Suprapubic skin (tissue), 4 donors: Measurements from ENCODE around the gene PDIA3. TPM values are rescaled to one million over a fixed set of nuclear protein-coding genes. Genes with fewer than 3 reads are reported as not detected.
A peak's percentile ranks its signal among the peaks of the same experiment; 100 is the strongest.

Experiments
- DNase-seq, 2 donors: peaks; one replicate each; pipeline ENCODE4 v3.0.0-alpha.2; 2019; ENCODE audit warnings: low spot score in 2 of 2
- H3K27ac ChIP-seq: fragments of 200-600 bp; sonication (generic); one replicate; pipeline ENCODE4 v1.5.1; 2019
- H3K27me3 ChIP-seq: fragments of 200-600 bp; sonication (generic); one replicate; pipeline ENCODE4 v1.5.1; 2019
- H3K36me3 ChIP-seq: fragments of 200-600 bp; sonication (generic); one replicate; pipeline ENCODE4 v1.5.1; 2019
- H3K4me1 ChIP-seq: fragments of 200-600 bp; sonication (generic); one replicate; pipeline ENCODE4 v1.5.1; 2019
- H3K4me3 ChIP-seq: fragments of 200-600 bp; sonication (generic); one replicate; pipeline ENCODE4 v1.5.1; 2019; ENCODE audit warnings: mild to moderate bottlenecking
- H3K9me3 ChIP-seq: fragments of 200-600 bp; sonication (generic); one replicate; pipeline ENCODE4 v1.5.1; 2019
- EP300 ChIP-seq: sonication (generic); formaldehyde crosslinking; IDR thresholded peaks from one replicate; pipeline ENCODE4 v1.6.1; 2017; ENCODE audit warnings: antibody characterized with exemption
- POLR2A ChIP-seq, 2 donors: fragments of 450-650 bp; IDR thresholded peaks; one replicate each; pipeline ENCODE4 v1.6.1; 2017; ENCODE audit warnings: antibody characterized with exemption in 2 of 2, mild to moderate bottlenecking in 2 of 2, moderate library complexity in 2 of 2
- POLR2AphosphoS5 ChIP-seq, 3 donors: sonication (generic); formaldehyde crosslinking; IDR thresholded peaks; one replicate each; pipeline ENCODE4 v1.6.1; 2017; ENCODE audit warnings: antibody characterized with exemption in 3 of 3
- WGBS: methylation state at CpG from one replicate; pipeline ENCODE4 v1.1.5; 2018; 5-methylcytosine and 5-hydroxymethylcytosine counted together
- total RNA-seq, 4 donors: library from RNA; depleted of rRNA; stranded (reverse); fragments of >200 nt; gene quantifications; one replicate each; pipeline ENCODE4 v1.1.0, GENCODE V29; 2016
- TF ChIP-seq, protein P1 (sequence below), 2 donors: fragments of 200-600 bp in 1 of 2; fragments of 450-650 bp in 1 of 2; sonication (generic) in 1 of 2; IDR thresholded peaks; one replicate each; pipeline ENCODE4 v1.5.1; 2016 to 2019; ENCODE audit warnings: antibody characterized with exemption in 2 of 2, mild to moderate bottlenecking in 1 of 2, moderate library complexity in 1 of 2

Gene PDIA3
- total RNA-seq, 4 donors from 2014 or later, result 57.1 to 157 (median 100.0) TPM

DNA sequence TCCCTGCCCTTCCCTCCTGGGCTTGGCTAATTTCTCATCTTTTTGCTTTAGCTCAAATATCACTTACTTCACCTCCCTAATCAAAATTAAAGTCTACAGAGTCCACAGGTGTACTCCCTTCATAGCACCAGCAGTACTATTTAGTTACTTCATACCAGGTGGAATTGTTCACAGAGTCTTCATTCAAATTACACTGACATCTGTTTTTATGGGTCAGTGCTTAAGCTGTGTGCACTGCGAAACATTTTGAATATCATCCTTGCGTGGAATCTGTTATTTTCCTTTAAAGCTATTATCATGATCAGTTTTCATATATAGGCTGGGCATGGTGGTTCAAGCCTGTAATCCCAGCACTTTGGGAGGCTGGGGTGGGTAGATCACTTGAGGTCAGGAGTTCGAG lies 43.2 kb downstream of the PDIA3 start:
- WGBS, result 94% methylated on average over 3 of the region's 3 CpGs
- H3K27ac ChIP-seq, result peak overlapping the region; percentile 24
- DNase-seq, result no peak
- H3K36me3 ChIP-seq, result peaks cover 8% of the 10 kb centered on the region
- TF ChIP-seq EP300 (no peak), POLR2AphosphoS5 (IDR thresholded peaks at IDR 0.05) (no peak), POLR2A (IDR thresholded peaks at IDR 0.05) (no peak)
- TF ChIP-seq, protein P1, sequence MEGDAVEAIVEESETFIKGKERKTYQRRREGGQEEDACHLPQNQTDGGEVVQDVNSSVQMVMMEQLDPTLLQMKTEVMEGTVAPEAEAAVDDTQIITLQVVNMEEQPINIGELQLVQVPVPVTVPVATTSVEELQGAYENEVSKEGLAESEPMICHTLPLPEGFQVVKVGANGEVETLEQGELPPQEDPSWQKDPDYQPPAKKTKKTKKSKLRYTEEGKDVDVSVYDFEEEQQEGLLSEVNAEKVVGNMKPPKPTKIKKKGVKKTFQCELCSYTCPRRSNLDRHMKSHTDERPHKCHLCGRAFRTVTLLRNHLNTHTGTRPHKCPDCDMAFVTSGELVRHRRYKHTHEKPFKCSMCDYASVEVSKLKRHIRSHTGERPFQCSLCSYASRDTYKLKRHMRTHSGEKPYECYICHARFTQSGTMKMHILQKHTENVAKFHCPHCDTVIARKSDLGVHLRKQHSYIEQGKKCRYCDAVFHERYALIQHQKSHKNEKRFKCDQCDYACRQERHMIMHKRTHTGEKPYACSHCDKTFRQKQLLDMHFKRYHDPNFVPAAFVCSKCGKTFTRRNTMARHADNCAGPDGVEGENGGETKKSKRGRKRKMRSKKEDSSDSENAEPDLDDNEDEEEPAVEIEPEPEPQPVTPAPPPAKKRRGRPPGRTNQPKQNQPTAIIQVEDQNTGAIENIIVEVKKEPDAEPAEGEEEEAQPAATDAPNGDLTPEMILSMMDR (IDR thresholded peaks at IDR 0.05), result no peak
- H3K27me3 ChIP-seq, result no peaks in the 10 kb centered on the region
- H3K4me1 ChIP-seq, result peaks cover 19% of the 10 kb centered on the region
- H3K9me3 ChIP-seq, result no peaks in the 10 kb centered on the region
- H3K4me3 ChIP-seq, result no peak overlapping the region

DNA sequence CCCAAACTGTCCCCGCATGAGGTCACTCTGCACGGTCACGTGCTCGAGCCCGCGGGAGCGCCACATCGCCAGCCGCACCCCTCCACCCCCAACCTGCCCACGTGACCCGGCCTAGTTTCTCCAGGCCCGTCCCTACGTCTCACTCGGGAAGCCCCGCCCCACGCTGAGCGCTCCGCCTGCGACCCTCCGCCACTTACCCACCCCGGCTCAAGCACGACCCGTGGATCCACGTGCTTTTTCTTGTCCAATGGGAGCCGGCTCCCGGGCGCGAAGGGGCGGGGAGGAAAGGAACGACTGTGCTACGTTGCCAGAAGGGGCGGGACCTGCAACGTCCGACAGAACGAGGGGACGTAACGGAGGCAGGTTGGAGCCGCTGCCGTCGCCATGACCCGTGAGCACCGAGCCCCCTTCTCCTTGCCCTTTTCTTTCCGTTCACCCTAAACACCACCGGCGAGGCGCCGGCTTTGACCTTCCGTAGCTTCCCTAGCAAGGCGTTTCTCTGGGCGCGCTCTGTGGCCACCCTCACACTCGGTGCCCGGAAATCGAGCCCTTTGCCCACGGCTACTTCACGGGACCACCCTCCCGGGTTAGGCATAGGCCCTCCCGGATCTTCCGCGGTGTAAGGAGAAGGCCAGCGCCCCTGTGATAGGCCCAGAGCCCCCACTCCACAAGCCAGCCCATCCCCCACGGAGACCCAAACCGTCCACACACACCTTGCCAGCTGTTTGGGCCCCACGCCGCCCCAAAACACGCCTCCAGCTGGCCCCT lies 45.9 kb downstream of the PDIA3 start, which contains the start of gene SERF2:
Gene SERF2 (plus strand): TSS at position 328 of the 768 bp plus-strand sequence. CDS start 57 bp downstream, at position 385.
- peak within 1 kb of the TSS; percentile 99 for H3K27ac ChIP-seq
- H3K9me3 ChIP-seq, result no peaks in the 10 kb centered on the region
- H3K27me3 ChIP-seq, result no peaks in the 10 kb centered on the region
- TF ChIP-seq, protein P1 (IDR thresholded peaks at IDR 0.05), result no peak
- TF ChIP-seq POLR2AphosphoS5 (IDR thresholded peaks at IDR 0.05), result peak; percentile 87 to 88 (median 87)
- peak; percentile 86 to 98 for TF ChIP-seq POLR2A (IDR thresholded peaks at IDR 0.05)
- TF ChIP-seq EP300, result no peak
- peak; percentile 100 for DNase-seq
- H3K4me1 ChIP-seq, result peaks cover 36% of the 10 kb centered on the region
- H3K4me3 ChIP-seq, result peak within 1 kb of the TSS; percentile 88
- H3K36me3 ChIP-seq, result peaks cover 28% of the 10 kb centered on the region
- WGBS, result under 1% methylated on average over 27 of the region's 66 CpGs

DNA sequence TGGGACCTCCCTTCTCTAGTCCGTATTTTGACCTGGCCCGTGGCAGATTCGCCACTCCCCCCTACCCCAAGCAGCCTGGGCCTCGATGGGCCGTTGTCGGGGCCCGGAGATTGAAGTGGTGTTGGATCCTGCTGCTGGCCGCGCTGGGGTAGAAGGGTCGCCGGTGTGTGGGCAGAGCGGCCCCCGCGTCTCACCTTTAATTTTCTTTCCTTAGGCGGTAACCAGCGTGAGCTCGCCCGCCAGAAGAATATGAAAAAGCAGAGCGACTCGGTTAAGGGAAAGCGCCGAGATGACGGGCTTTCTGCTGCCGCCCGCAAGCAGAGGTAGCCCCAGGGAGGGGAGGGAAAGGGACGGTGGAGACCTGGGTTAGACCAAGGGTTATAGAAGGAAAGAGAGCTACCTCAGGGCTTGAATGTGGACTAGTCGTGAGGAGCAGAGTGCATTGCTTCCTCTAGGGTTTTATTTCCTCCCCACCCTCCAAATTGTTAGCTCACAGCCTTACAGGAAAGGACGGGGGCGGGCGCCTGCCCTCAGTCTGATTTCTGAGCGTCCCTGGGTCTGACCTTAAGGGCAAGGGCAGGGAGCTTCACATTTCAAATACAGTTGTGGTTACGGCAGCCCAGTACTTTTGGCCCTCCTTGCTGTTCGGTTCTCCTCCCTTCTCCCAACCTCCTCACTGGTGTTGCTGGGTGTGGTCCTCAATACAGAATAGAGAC lies 46.7 kb downstream of the PDIA3 start:
- WGBS, result under 1% methylated on average over 23 of the region's 33 CpGs
- Histone ChIP-seq H3K4me3 (peak overlapping the region; percentile 88), H3K4me1 (peaks cover 44% of the 10 kb centered on the region), H3K27me3 (no peaks in the 10 kb centered on the region), H3K27ac (peak overlapping the region; percentile 99), H3K9me3 (no peaks in the 10 kb centered on the region), H3K36me3 (peaks cover 35% of the 10 kb centered on the region)
- DNase-seq, result no peak
- TF ChIP-seq POLR2AphosphoS5 (IDR thresholded peaks at IDR 0.05), result no peak
- TF ChIP-seq, protein P1 (IDR thresholded peaks at IDR 0.05), result no peak

- Histone ChIP-seq H3K4me1 (peaks cover 51% of the 10 kb centered on the region), H3K9me3 (no peaks in the 10 kb centered on the region), H3K36me3 (peaks cover 38% of the 10 kb centered on the region), H3K4me3 (peak overlapping the region; percentile 88), H3K27ac (peak overlapping the region; percentile 99), H3K27me3 (no peaks in the 10 kb centered on the region)
- TF ChIP-seq POLR2AphosphoS5 (IDR thresholded peaks at IDR 0.05), result no peak
- TF ChIP-seq POLR2A (IDR thresholded peaks at IDR 0.05), result no peak
- TF ChIP-seq, protein P1 (IDR thresholded peaks at IDR 0.05), result no peak
- TF ChIP-seq EP300, result no peak
- no peak for DNase-seq
- WGBS, result 74% methylated on average over 10 of the region's 10 CpGs
Measured at GRCh38 chr15:43793647-43794046, 47.4 kb downstream of the PDIA3 start.
